Measurements from ENCODE around the gene MMP23B.

The MMP23B gene

GRCh38 chr1:1620433-1621139, 11.4 kb upstream of the MMP23B start:
- no peak for DNase-seq (ENCODE audit: low read depth)

GRCh38 chr1:1621173-1622009, 10.6 kb upstream of the MMP23B start:
- no peak for DNase-seq (ENCODE audit: low read depth)

DNA sequence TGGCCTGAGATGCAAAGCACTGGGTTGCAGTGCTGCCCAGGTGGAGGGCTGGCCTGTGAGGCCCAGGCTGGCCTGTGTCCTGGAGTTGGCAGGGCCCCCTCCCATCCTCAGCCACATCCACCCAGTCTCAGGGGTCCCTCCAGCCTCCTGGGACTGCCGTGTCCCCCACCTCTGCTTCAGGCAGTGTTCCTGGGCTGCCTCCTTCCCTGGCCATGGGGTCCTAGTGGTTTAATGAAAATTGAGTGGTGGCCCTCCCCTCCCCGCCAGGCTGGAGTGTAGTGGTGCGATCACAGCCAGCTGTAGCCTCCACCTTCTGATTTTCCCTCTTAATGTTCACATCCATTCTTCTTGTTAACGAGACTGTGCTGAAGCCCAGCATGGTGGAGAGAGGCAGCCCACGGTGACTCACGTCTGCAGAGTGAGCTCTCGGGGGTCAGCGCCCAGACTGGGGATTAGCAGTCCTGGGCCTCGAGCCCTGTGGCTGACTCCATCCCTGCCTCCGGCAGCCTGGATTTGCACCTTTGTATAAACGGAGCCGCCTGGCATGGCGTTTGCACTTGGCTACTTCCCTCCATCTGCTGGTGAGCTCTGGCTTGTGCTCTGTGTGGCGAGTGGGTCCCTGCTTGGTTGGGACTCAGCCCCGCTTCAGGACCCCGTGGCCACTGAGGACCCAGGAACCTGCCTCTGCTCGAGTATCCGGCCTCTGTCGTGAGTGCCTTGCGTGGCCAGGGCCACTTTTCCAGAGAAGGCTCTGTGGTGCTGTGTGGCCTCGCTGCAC, 9.8 kb upstream of the MMP23B start:
- DNase-seq (ENCODE audit: low read depth) = no peak

GRCh38 chr1:1622788-1623094, 9.2 kb upstream of the MMP23B start:
- DNase-seq (ENCODE audit: low read depth) = no peak

DNA sequence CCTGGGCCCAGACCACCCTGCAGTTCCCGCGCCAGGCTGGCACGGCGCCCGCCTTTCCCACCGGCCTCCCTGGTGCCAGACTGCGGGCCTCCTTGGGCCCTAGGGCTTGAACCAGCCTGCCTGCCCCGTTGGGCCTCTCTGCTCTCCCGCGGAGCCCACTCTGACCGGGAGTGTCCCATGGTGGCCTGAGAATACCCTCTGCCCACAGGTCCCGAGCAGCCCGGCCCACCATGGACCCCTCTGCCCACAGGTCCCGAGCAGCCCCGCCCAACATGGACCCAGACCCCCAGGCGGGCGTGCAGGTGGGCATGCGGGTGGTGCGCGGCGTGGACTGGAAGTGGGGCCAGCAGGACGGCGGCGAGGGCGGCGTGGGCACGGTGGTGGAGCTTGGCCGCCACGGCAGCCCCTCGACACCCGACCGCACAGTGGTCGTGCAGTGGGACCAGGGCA, 8.8 kb upstream of the MMP23B start:
- DNase-seq (ENCODE audit: low read depth) = no peak

DNA sequence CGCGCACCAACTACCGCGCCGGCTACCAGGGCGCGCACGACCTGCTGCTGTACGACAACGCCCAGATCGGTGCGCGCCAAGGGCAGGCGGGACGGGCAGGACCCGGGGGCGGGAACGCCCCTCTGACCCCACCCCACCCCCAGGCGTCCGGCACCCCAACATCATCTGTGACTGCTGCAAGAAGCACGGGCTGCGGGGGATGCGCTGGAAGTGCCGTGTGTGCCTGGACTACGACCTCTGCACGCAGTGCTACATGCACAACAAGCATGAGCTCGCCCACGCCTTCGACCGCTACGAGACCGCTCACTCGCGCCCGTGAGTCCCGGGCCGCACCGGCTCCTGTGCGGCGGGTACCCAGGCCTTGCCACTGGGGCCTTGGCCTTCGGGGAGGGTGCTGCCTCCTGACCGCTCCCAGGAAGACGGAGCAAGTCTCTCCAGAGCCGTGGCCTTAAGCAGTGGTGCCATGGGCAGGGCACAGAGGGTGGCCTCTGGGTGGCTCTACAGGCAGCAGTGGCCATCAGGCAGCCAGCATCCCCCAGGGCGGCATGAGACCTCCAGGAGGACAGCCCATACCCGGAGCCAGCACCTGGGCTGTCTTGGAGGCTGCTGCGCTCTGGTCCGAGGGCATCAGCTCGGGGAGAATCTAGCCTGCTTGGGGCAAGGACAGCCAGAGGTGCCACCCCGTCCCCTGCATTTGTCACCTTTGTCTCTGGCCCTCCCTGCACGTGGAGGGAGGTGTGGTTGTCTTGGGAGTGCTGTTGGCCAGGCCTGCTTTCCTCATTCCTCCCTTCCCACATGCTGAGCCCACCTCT, 8.1 kb upstream of the MMP23B start:
- DNase-seq (ENCODE audit: low read depth) = no peak

DNA sequence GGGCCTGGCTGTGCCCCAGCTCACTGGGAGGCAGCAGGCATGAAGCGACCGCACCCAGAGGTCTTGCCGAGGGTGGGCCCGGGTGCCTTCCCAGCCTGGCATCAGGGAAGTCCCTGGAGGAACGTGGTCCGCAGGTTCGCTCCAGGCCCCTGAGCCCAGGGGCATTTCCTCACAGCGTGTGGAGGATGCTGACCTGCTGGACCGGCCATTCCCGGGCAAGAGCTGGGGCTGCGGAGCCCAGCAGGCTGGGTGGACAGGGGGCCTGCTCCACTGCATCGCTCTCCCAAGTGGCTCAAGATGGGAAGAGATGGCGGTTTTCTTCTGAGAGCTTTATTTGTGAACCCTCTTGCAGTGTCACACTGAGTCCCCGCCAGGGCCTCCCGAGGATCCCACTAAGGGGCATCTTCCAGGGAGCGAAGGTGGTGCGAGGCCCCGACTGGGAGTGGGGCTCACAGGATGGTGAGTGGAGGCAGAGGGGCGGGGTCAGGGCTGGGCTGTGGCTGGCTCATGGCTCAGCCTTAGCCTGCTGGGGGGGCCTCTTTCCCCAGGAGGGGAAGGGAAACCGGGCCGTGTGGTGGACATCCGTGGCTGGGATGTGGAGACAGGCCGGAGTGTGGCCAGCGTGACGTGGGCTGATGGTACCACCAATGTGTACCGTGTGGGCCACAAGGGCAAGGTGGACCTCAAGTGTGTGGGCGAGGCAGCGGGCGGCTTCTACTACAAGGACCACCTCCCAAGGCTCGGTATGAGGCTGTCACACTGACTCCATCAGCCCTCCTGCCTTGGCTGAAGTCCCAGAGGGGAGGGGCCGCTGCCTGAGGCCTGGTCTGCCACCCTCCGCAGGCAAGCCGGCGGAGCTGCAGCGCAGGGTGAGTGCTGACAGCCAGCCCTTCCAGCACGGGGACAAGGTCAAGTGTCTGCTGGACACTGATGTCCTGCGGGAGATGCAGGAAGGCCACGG, 7.2 kb upstream of the MMP23B start:
- no peak for DNase-seq (ENCODE audit: low read depth)

DNA sequence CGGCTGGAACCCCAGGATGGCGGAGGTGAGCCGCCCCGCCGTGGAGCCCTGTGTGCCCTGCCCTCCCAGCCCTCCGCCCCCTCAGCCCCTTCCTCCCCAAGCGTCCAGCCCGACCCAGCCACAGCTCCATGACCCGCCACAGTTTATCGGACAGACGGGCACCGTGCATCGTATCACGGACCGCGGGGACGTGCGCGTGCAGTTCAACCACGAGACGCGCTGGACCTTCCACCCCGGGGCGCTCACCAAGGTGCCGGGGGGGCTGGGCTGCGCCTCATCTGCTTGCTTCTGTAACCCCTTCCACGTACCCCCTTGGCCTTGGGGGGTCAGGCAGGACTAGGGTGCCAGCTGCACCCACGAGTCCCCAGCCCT, 6.6 kb upstream of the MMP23B start:
- DNase-seq (ENCODE audit: low read depth) = no peak

- DNase-seq (ENCODE audit: low read depth) = no peak
Measured at GRCh38 chr1:1625824-1626206, 6.2 kb upstream of the MMP23B start.

DNA sequence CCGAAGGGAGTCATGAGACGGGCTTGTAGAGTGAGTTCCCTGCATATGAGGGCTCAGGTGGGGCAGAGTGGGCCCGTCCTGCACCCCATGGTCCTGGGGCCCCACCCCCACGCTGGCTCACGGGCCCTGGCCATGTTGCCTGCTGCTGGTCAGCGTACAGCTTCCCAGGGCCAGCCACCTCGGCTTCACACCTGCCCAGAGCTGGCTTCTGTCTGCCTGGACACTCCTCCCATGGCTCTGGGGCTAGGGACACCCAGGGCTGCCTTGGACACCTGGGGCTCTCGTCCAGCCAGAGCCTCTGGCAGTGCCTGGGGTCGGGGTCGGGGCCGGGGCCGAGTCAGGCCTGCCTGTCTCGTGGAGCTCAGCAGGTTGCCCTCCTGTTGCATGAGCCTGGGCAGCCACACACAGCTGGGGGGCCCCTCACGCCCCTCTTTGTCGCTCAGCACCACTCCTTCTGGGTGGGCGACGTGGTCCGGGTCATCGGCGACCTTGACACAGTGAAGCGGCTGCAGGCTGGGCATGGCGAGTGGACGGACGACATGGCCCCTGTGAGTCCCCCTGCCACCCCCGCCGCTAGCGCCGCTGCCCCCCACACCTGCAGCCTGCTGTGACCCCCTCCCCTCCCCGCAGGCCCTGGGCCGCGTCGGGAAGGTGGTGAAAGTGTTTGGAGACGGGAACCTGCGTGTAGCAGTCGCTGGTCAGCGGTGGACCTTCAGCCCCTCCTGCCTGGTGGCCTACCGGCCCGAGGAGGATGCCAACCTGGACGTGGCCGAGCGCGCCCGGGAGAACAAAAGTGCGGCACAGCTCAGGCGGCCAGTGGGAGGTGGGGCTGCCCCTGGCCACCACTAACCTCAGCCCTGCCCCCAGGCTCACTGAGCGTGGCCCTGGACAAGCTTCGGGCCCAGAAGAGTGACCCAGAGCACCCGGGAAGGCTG, 5.5 kb upstream of the MMP23B start:
- no peak for DNase-seq (ENCODE audit: low read depth)

- DNase-seq (ENCODE audit: low read depth) = no peak
Measured at GRCh38 chr1:1627261-1627828, 4.6 kb upstream of the MMP23B start.

DNA sequence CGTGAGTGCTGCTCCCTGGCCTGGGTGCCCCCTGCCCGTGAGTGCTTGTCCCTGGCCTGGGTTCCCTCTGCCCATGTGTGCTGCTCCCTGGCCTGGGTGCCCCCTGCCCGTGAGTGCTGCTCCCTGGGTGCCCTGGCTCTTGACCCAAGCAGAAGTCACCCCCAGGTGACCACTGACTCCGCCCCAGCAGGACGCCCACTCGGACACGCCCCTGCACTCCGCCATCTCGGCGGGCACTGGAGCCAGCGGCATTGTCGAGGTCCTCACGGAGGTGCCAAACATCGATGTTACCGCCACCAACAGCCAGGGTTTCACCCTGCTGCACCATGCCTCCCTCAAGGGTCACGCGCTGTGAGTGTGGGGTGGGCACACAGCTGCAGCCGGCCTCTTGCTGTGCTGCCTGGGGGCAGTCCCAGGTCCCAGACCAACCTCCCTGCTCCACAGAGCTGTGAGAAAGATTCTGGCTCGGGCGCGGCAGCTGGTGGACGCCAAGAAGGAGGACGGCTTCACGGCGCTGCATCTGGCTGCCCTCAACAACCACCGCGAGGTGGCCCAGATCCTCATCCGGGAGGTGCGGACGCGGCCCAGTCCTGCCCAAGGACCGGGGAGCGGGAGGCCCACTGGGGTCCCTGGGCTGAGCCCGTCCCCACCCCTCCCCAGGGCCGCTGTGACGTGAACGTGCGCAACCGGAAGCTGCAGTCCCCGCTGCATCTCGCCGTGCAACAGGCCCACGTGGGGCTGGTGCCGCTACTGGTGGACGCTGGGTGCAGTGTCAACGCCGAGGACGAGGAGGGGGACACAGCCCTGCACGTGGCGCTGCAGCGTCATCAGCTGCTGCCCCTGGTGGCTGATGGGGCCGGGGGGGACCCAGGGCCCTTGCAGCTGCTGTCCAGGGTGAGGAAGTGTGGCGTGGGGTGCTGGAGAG, 3.9 kb upstream of the MMP23B start:
- no peak for DNase-seq (ENCODE audit: low read depth)

GRCh38 chr1:1628754-1629429, 3.1 kb upstream of the MMP23B start:
- no peak for DNase-seq (ENCODE audit: low read depth)

- no peak for DNase-seq (ENCODE audit: low read depth)
Measured at GRCh38 chr1:1629430-1630190, 2.4 kb upstream of the MMP23B start.

DNA sequence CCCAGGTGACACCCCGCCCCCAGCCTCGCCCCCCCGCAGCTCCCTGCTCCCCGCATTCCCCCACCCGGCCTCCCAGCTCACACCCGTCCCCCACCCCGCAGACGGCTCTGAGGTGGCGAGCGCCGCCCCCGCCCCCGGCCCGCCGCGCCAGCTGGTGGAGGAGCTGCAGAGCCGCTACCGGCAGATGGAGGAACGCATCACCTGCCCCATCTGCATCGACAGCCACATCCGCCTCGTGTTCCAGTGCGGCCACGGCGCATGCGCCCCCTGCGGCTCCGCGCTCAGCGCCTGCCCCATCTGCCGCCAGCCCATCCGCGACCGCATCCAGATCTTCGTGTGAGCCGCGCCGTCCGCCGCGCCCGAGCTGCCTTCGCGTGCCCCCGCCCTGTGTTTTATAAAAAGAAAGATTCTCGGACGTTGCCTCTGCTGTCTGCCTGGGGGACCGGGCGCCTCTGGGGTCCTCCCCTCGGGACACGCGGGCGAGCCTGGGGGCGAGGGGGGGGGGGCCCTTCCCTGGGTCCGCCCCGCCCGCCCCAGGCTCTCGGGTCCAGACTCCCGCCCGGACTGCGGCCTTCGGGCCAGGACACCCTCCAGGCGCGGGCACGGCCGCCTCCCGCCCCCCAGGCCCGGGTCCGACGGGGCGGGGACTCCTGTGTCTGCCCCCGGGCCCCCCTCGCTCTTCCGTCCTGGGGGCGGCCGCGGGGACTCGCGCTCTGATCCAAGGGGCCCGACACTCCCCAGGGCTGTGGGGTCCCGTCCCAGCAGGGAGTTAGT, 1.6 kb upstream of the MMP23B start:
- peak; percentile 36 for DNase-seq (ENCODE audit: low read depth)
